ENCODE measurements around the gene SPAAR. TPM values are rescaled to one million over a fixed set of nuclear protein-coding genes. Genes with fewer than 3 reads are reported as not detected.

SPAAR gene
- total RNA-seq, 2 donors from 2014 or later = 0.29 TPM; not detected in 1

- Mint-ChIP-seq H3K27ac (no peak overlapping the region), H3K36me3 (ENCODE audit: low read depth) (no peaks in the 10 kb centered on the region), H3K9me3 (no peaks in the 10 kb centered on the region), H3K4me1 (peaks cover 3% of the 10 kb centered on the region), H3K4me3 (no peak overlapping the region), H3K27me3 (ENCODE audit: insufficient read depth) (peaks cover 41% of the 10 kb centered on the region)
- Histone ChIP-seq H3K4me3 (ENCODE audit: low read length) (no peak overlapping the region), H3K4me1 (ENCODE audit: control insufficient read depth, insufficient read depth, low read length) (no peaks in the 10 kb centered on the region), H3K9me3 (ENCODE audit: control insufficient read depth, low read length) (no peaks in the 10 kb centered on the region), H3K27ac (ENCODE audit: low read depth, low read length) (no peak overlapping the region), H3K27me3 (ENCODE audit: control insufficient read depth, insufficient read depth, low read length, poor library complexity, severe bottlenecking) (peaks cover 10% of the 10 kb centered on the region), H3K9ac (ENCODE audit: extremely low read depth, low read length, poor library complexity, severe bottlenecking) (no peak overlapping the region), H3K36me3 (ENCODE audit: control insufficient read depth, insufficient read depth, low read length) (no peaks in the 10 kb centered on the region)
- TF ChIP-seq CTCF (conservative IDR thresholded peaks at IDR 0.05) = no peak
- no peak for DNase-seq
- WGBS, 2 experiments (ENCODE audit: insufficient coverage in 1 of 2, insufficient read length in 1 of 2) = 85 to 94% methylated on average over 4 of the region's 4 CpGs
Measured at GRCh38 chr9:35862328-35862727, 47.0 kb upstream of the SPAAR start.

- peaks cover 10% of the 10 kb centered on the region for H3K27me3 ChIP-seq (ENCODE audit: control insufficient read depth, insufficient read depth, low read length, poor library complexity, severe bottlenecking)
- H3K4me3 ChIP-seq (ENCODE audit: low read length) = no peak overlapping the region
- 80 to 81% methylated on average over 8 of the region's 8 CpGs for WGBS, 2 experiments (ENCODE audit: insufficient coverage in 1 of 2, insufficient read length in 1 of 2)
- H3K4me1 ChIP-seq (ENCODE audit: control insufficient read depth, insufficient read depth, low read length) = no peaks in the 10 kb centered on the region
- H3K27ac ChIP-seq (ENCODE audit: low read depth, low read length) = no peak overlapping the region
- Mint-ChIP-seq H3K27me3 (ENCODE audit: insufficient read depth) (peaks cover 40% of the 10 kb centered on the region), H3K4me3 (no peak overlapping the region), H3K27ac (no peak overlapping the region), H3K36me3 (ENCODE audit: low read depth) (no peaks in the 10 kb centered on the region), H3K4me1 (peaks cover 1% of the 10 kb centered on the region), H3K9me3 (no peaks in the 10 kb centered on the region)
- no peak for TF ChIP-seq CTCF (conservative IDR thresholded peaks at IDR 0.05)
- H3K36me3 ChIP-seq (ENCODE audit: control insufficient read depth, insufficient read depth, low read length) = no peaks in the 10 kb centered on the region
- no peak overlapping the region for H3K9ac ChIP-seq (ENCODE audit: extremely low read depth, low read length, poor library complexity, severe bottlenecking)
- no peaks in the 10 kb centered on the region for H3K9me3 ChIP-seq (ENCODE audit: control insufficient read depth, low read length)
- no peak for DNase-seq
Measured at GRCh38 chr9:35863583-35863982, 45.7 kb upstream of the SPAAR start.

GRCh38 chr9:35864695-35865255, 44.5 kb upstream of the SPAAR start:
- Mint-ChIP-seq H3K27me3 (ENCODE audit: insufficient read depth) (peaks cover 33% of the 10 kb centered on the region), H3K9me3 (no peaks in the 10 kb centered on the region), H3K27ac (no peak overlapping the region), H3K36me3 (ENCODE audit: low read depth) (no peaks in the 10 kb centered on the region), H3K4me3 (no peak overlapping the region), H3K4me1 (no peaks in the 10 kb centered on the region)
- no peak for TF ChIP-seq CTCF (conservative IDR thresholded peaks at IDR 0.05)
- 91 to 98% methylated on average over 5 to 8 of the region's 8 CpGs for WGBS, 2 experiments (ENCODE audit: insufficient coverage in 1 of 2, insufficient read length in 1 of 2)
- no peaks in the 10 kb centered on the region for H3K4me1 ChIP-seq (ENCODE audit: control insufficient read depth, insufficient read depth, low read length)
- H3K27me3 ChIP-seq (ENCODE audit: control insufficient read depth, insufficient read depth, low read length, poor library complexity, severe bottlenecking) = peaks cover 10% of the 10 kb centered on the region
- H3K36me3 ChIP-seq (ENCODE audit: control insufficient read depth, insufficient read depth, low read length) = no peaks in the 10 kb centered on the region
- H3K4me3 ChIP-seq (ENCODE audit: low read length) = no peak overlapping the region
- H3K27ac ChIP-seq (ENCODE audit: low read depth, low read length) = no peak overlapping the region
- H3K9ac ChIP-seq (ENCODE audit: extremely low read depth, low read length, poor library complexity, severe bottlenecking) = no peak overlapping the region
- H3K9me3 ChIP-seq (ENCODE audit: control insufficient read depth, low read length) = no peaks in the 10 kb centered on the region
- no peak for DNase-seq
